SK-N-SH (cell line): ENCODE measurements around the gene MAN2B2. TPM values are rescaled to one million over a fixed set of nuclear protein-coding genes. Genes with fewer than 3 reads are reported as not detected.

Experiments used
- CTCF ChIA-PET: fragments of 300-600, 350-600 bp; formaldehyde crosslinking; extraction: SDS; loops from one replicate; lab custom pipeline; 2021; lab: Yijun Ruan, JAX
- POLR2A ChIA-PET: fragments of 350-600 bp; sonication (Branson Sonifier 250); formaldehyde crosslinking; extraction: SDS; loops from one replicate; lab custom pipeline; 2020; ENCODE audit warnings: antibody characterized with exemption, inconsistent platforms; lab: Yijun Ruan, JAX
- DNase-seq: peaks from one replicate; pipeline ENCODE4 v3.0.0; 2012
- H2AFZ ChIP-seq: fragments of 200-600 bp; sonication (generic); 2 replicates; pipeline ENCODE4 v1.8.1; 2016; ENCODE audit warnings: antibody characterized with exemption, mild to moderate bottlenecking, low read depth
- H3F3A ChIP-seq: fragments of 200-600 bp; sonication (generic); replicated peaks from 2 replicates; pipeline ENCODE3; 2016; ENCODE audit warnings: antibody characterized with exemption, mild to moderate bottlenecking; ENCODE audit not compliant: insufficient read depth
- H3K27ac ChIP-seq, 2 experiments: fragments of 200-500 bp in 1 of 2; fragments of 200-600 bp in 1 of 2; sonication (Bioruptor generic) in 1 of 2; sonication (generic), shearing (Covaris generic) in 1 of 2; 2 replicates each; pipeline versions ENCODE4 v1.5.1 to v1.6.1; 2014 to 2016; ENCODE audit warnings: low read depth in 2 of 2, inconsistent platforms in 1 of 2, low read length in 1 of 2, mild to moderate bottlenecking in 1 of 2, mixed read lengths in 1 of 2
- H3K27me3 ChIP-seq: fragments of 200-600 bp; sonication (generic), shearing (Covaris generic); 2 replicates; pipeline ENCODE4 v1.6.1; 2016; ENCODE audit warnings: mixed run types; ENCODE audit not compliant: insufficient read depth
- H3K36me3 ChIP-seq, 2 experiments: fragments of 200-500 bp in 1 of 2; fragments of 200-600 bp in 1 of 2; sonication (Bioruptor generic) in 1 of 2; sonication (generic) in 1 of 2; replicated peaks in 1 of 2; 2 replicates each; pipeline versions ENCODE3 to v1.5.1; 2014 to 2016; ENCODE audit warnings: low read length in 1 of 2, mild to moderate bottlenecking in 1 of 2; ENCODE audit not compliant: insufficient read depth in 2 of 2, control insufficient read depth in 1 of 2
- H3K4me1 ChIP-seq, 2 experiments: fragments of 200-500 bp in 1 of 2; fragments of 200-600 bp in 1 of 2; sonication (Bioruptor generic) in 1 of 2; sonication (generic), shearing (Covaris generic) in 1 of 2; 2 replicates each; pipeline versions ENCODE4 v1.5.1 to v1.6.1; 2014 to 2016; ENCODE audit warnings: low read depth in 1 of 2, low read length in 1 of 2, mixed run types in 1 of 2; ENCODE audit not compliant: insufficient read depth in 2 of 2, control insufficient read depth in 1 of 2
- H3K4me2 ChIP-seq: fragments of 200-600 bp; sonication (generic), shearing (Covaris generic); 2 replicates; pipeline ENCODE4 v1.6.1; 2017; ENCODE audit warnings: mixed run types
- H3K4me3 ChIP-seq, 2 experiments: fragments of 200-500 bp in 1 of 2; fragments of 200-600 bp in 1 of 2; sonication (Bioruptor generic) in 1 of 2; sonication (generic), shearing (Covaris generic) in 1 of 2; 2 replicates each; pipeline versions ENCODE4 v1.5.1 to v1.8.1; 2014 to 2016; ENCODE audit warnings: low read depth in 2 of 2, inconsistent platforms in 1 of 2, low read length in 1 of 2, mild to moderate bottlenecking in 1 of 2, mixed read lengths in 1 of 2, moderate library complexity in 1 of 2
- H3K79me2 ChIP-seq: fragments of 200-600 bp; sonication (generic); 2 replicates; pipeline ENCODE4 v1.8.1; 2017; ENCODE audit warnings: mild to moderate bottlenecking; ENCODE audit not compliant: insufficient read depth
- H3K9ac ChIP-seq: fragments of 200-600 bp; sonication (generic); 2 replicates; pipeline ENCODE4 v1.6.1; 2017; ENCODE audit warnings: mixed run types
- H3K9me2 ChIP-seq: fragments of 200-600 bp; sonication (generic); 2 replicates; pipeline ENCODE4 v1.6.1; 2017; ENCODE audit warnings: mixed run types
- H3K9me3 ChIP-seq: fragments of 200-600 bp; sonication (generic); 2 replicates; pipeline ENCODE4 v1.6.1; 2017; ENCODE audit warnings: mixed run types, mild to moderate bottlenecking, moderate library complexity
- H4K20me1 ChIP-seq: fragments of 200-600 bp; sonication (generic); 2 replicates; pipeline ENCODE4 v1.6.1; 2017; ENCODE audit warnings: mild to moderate bottlenecking, mixed run types; ENCODE audit not compliant: insufficient read depth
- CHD2 ChIP-seq: fragments of 150-350 bp; IDR thresholded peaks from 2 replicates; pipeline ENCODE4 v1.6.1; 2018; ENCODE audit warnings: low read length; ENCODE audit not compliant: partially characterized antibody
- EP300 ChIP-seq, 2 experiments: IDR thresholded peaks; 2 replicates each; pipeline versions ENCODE4 v1.4.0 to v1.6.1; 2012; ENCODE audit warnings: borderline replicate concordance in 1 of 2, low read depth in 1 of 2, low read length in 1 of 2
- EZH2phosphoT487 ChIP-seq: fragments of 200-600 bp; sonication (generic); IDR thresholded peaks from 2 replicates; pipeline ENCODE4 v1.6.1; 2017; ENCODE audit warnings: low read depth, mixed run types, mild to moderate bottlenecking, antibody characterized with exemption, moderate library complexity, borderline replicate concordance
- GABPA ChIP-seq: IDR thresholded peaks from 2 replicates; pipeline ENCODE4 v1.4.0; 2012; ENCODE audit warnings: low read depth, mild to moderate bottlenecking
- MEF2A ChIP-seq: IDR thresholded peaks from 2 replicates; pipeline ENCODE4 v1.4.0; 2012; ENCODE audit warnings: low read depth, borderline replicate concordance
- RAD21 ChIP-seq: IDR thresholded peaks from 2 replicates; pipeline ENCODE4 v1.6.1; 2012; ENCODE audit warnings: mild to moderate bottlenecking, low read length
- RFX5 ChIP-seq: IDR thresholded peaks from 2 replicates; pipeline ENCODE4 v1.6.1; 2012; ENCODE audit warnings: mild to moderate bottlenecking, improper control_type of control experiment, low read length
- WGBS: methylation state at CpG from one replicate; pipeline ENCODE4 v1.1.6; 2017; ENCODE audit warnings: low lambda C conversion rate; 5-methylcytosine and 5-hydroxymethylcytosine counted together
- polyA plus RNA-seq, 3 experiments: library from polyadenylated mRNA; depleted of rRNA; stranded (reverse); fragments of >200 nt; gene quantifications; 2 replicates each; pipeline ENCODE4 v1.2.3, GENCODE V29; 2012
- TF ChIP-seq, protein P1 (sequence below): IDR thresholded peaks from 2 replicates; pipeline ENCODE4 v1.4.0; 2012; ENCODE audit warnings: low read depth, borderline replicate concordance
- TF ChIP-seq, protein P2 (sequence below): IDR thresholded peaks from 2 replicates; pipeline ENCODE4; 2012
- TF ChIP-seq, protein P3 (sequence below): fragments of 150-350 bp; IDR thresholded peaks from 2 replicates; pipeline ENCODE4 v1.6.1; 2016; ENCODE audit warnings: mild to moderate bottlenecking, low read depth, low read length
- TF ChIP-seq, protein P4 (sequence below): fragments of 200-600 bp; sonication (generic); IDR thresholded peaks from 2 replicates; pipeline ENCODE4 v1.6.1; 2017; ENCODE audit warnings: antibody characterized with exemption, mild to moderate bottlenecking, moderate library complexity

The MAN2B2 gene
- polyA plus RNA-seq, 1 of the 3 experiments (the other 2 are of a cell fraction), result 24.9 TPM

DNA sequence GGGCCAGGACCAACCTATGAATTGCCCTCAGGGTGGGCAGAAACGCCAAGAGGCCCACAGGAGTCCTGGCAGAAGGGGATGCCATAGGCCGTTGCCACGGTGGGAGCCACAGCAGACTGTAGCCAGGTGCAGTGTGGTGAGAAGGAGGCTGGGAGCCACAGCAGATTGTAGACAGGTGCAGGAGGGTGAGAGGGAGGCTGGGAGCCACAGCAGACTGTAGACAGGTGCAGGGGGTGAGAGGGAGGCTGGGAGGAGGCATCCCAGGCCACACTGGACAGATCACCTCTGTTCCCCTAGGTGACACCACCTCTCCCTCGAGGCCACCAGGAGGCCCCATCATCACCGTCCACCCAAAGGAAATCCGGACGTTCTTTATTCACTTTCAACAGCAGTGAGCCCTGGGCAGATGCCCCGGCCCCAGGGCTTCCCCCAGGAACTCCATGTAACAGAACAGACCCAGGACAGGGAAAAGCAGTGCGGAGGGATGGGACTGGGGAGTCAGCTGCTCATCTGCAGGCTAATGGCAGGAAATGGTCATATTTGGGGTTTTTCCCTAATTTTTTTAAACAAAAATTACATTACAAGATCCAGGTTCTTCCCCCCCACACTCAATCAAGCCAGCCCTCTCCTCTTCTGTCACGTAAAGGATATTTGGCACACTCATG, 46.0 kb downstream of the MAN2B2 start:
- Histone ChIP-seq H2AFZ (no peak overlapping the region), H3K36me3 (peaks cover 0 to 11% of the 10 kb centered on the region in 2 experiments), H3K9me2 (no peaks in the 10 kb centered on the region), H3F3A (no peaks in the 10 kb centered on the region), H3K4me2 (no peak overlapping the region)
- ChIA-PET POLR2A (interaction anchor here (1.7 kb wide), 1 partner anchor 12 kb away, joined by 4 read pairs; no protein-coding TSS in a partner anchor), CTCF (no interaction called here)
- TF ChIP-seq RFX5 (no peak), MEF2A (no peak), GABPA (no peak), EZH2phosphoT487 (no peak), RAD21 (no peak), CHD2 (no peak), EP300 (IDR thresholded peaks at IDR 0.05; ENCODE audit: borderline replicate concordance in 1 of 2, low read depth in 1 of 2, low read length in 1 of 2) (no peak)
- TF ChIP-seq, protein P1, sequence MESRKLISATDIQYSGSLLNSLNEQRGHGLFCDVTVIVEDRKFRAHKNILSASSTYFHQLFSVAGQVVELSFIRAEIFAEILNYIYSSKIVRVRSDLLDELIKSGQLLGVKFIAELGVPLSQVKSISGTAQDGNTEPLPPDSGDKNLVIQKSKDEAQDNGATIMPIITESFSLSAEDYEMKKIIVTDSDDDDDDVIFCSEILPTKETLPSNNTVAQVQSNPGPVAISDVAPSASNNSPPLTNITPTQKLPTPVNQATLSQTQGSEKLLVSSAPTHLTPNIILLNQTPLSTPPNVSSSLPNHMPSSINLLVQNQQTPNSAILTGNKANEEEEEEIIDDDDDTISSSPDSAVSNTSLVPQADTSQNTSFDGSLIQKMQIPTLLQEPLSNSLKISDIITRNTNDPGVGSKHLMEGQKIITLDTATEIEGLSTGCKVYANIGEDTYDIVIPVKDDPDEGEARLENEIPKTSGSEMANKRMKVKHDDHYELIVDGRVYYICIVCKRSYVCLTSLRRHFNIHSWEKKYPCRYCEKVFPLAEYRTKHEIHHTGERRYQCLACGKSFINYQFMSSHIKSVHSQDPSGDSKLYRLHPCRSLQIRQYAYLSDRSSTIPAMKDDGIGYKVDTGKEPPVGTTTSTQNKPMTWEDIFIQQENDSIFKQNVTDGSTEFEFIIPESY, result no peak
- TF ChIP-seq, protein P2, sequence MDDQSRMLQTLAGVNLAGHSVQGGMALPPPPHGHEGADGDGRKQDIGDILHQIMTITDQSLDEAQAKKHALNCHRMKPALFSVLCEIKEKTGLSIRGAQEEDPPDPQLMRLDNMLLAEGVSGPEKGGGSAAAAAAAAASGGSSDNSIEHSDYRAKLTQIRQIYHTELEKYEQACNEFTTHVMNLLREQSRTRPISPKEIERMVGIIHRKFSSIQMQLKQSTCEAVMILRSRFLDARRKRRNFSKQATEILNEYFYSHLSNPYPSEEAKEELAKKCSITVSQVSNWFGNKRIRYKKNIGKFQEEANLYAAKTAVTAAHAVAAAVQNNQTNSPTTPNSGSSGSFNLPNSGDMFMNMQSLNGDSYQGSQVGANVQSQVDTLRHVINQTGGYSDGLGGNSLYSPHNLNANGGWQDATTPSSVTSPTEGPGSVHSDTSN, result no peak
- TF ChIP-seq, protein P3, sequence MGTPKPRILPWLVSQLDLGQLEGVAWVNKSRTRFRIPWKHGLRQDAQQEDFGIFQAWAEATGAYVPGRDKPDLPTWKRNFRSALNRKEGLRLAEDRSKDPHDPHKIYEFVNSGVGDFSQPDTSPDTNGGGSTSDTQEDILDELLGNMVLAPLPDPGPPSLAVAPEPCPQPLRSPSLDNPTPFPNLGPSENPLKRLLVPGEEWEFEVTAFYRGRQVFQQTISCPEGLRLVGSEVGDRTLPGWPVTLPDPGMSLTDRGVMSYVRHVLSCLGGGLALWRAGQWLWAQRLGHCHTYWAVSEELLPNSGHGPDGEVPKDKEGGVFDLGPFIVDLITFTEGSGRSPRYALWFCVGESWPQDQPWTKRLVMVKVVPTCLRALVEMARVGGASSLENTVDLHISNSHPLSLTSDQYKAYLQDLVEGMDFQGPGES, result no peak
- TF ChIP-seq, protein P4, sequence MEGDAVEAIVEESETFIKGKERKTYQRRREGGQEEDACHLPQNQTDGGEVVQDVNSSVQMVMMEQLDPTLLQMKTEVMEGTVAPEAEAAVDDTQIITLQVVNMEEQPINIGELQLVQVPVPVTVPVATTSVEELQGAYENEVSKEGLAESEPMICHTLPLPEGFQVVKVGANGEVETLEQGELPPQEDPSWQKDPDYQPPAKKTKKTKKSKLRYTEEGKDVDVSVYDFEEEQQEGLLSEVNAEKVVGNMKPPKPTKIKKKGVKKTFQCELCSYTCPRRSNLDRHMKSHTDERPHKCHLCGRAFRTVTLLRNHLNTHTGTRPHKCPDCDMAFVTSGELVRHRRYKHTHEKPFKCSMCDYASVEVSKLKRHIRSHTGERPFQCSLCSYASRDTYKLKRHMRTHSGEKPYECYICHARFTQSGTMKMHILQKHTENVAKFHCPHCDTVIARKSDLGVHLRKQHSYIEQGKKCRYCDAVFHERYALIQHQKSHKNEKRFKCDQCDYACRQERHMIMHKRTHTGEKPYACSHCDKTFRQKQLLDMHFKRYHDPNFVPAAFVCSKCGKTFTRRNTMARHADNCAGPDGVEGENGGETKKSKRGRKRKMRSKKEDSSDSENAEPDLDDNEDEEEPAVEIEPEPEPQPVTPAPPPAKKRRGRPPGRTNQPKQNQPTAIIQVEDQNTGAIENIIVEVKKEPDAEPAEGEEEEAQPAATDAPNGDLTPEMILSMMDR, result no peak
- TF ChIP-seq, all 33 proteins: peak for 0
- H3K27ac ChIP-seq, result no peak overlapping the region
- H4K20me1 ChIP-seq, result no peaks in the 10 kb centered on the region
- H3K4me1 ChIP-seq, result no peaks in the 10 kb centered on the region
- H3K79me2 ChIP-seq, result no peaks in the 10 kb centered on the region
- no peaks in the 10 kb centered on the region for H3K9me3 ChIP-seq
- DNase-seq, result peak; percentile 31
- no peaks in the 10 kb centered on the region for H3K27me3 ChIP-seq
- WGBS, result 87% methylated on average over 9 of the region's 10 CpGs
- H3K9ac ChIP-seq, result no peak overlapping the region
- H3K4me3 ChIP-seq, result no peak overlapping the region
